Fibroblast of villous mesenchyme (primary cell): ENCODE data around the gene WDR5B. TPM values are rescaled to one million over a fixed set of nuclear protein-coding genes. Genes with fewer than 3 reads are reported as not detected.

Experiments
- DNase-seq: peaks from one replicate; pipeline ENCODE4 v3.0.0-alpha.2; 2010; ENCODE audit warnings: low read depth
- H3K4me3 ChIP-seq: 2 replicates; pipeline ENCODE4 v1.5.1; 2011; ENCODE audit warnings: low read depth, mild to moderate bottlenecking, low read length
- total RNA-seq: library from RNA; depleted of rRNA; stranded (reverse); fragments of >200 nt; gene quantifications from 2 replicates; pipeline ENCODE4 v1.2.3, GENCODE V29; 2012
- TF ChIP-seq, protein P1 (sequence below): IDR thresholded peaks from 2 replicates; pipeline ENCODE4 v1.5.1; 2012; ENCODE audit warnings: low read depth, mild to moderate bottlenecking, low read length; ENCODE audit not compliant: insufficient read depth

WDR5B gene
- total RNA-seq, 1 donor, result 6.9 TPM

- H3K4me3 ChIP-seq, result no peak overlapping the region
- DNase-seq, result no peak
- TF ChIP-seq, protein P1, sequence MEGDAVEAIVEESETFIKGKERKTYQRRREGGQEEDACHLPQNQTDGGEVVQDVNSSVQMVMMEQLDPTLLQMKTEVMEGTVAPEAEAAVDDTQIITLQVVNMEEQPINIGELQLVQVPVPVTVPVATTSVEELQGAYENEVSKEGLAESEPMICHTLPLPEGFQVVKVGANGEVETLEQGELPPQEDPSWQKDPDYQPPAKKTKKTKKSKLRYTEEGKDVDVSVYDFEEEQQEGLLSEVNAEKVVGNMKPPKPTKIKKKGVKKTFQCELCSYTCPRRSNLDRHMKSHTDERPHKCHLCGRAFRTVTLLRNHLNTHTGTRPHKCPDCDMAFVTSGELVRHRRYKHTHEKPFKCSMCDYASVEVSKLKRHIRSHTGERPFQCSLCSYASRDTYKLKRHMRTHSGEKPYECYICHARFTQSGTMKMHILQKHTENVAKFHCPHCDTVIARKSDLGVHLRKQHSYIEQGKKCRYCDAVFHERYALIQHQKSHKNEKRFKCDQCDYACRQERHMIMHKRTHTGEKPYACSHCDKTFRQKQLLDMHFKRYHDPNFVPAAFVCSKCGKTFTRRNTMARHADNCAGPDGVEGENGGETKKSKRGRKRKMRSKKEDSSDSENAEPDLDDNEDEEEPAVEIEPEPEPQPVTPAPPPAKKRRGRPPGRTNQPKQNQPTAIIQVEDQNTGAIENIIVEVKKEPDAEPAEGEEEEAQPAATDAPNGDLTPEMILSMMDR, result no peak
These were observed 26.0 kb downstream of the WDR5B start for GRCh38 chr3:122389892-122390291.

DNA sequence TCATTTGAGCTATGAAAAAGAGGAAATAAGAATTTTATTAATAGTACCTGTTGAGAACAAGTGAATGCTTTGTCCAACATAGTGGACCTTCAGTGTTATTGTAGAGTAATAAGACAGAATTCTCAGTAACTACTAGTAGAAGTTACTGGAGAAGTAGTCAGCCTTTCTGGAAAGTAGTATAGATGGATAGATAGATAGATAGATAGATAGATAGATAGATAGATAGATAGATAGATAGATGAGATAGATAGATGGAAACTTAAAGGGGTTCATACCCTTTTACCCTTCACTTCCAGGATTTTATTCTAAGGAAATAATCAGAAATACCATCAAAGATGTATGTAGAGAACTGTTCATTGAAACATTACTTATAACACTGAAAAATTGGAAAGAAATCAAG is 26.7 kb downstream of the WDR5B start:
- TF ChIP-seq, protein P1, result no peak
- DNase-seq, result no peak
- H3K4me3 ChIP-seq, result no peak overlapping the region

DNA sequence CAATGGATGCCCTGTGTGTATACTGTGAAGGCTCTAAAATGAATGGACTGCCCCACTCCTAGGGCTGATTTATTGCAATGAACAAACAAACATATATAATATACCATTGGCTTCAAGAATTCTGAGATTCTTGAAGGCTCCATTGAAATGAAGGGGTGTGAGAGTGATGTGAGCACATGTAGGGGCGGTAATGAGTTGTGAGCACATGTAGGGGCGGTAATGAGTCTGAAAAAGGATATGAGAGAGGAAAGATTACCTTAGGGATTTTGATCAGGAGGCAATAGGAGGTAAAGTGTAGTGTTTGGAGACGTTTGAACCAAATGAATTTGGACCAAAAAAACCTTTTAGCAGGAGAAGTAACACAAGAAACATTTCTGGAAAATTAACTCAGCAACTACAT is 28.2 kb downstream of the WDR5B start:
- no peak for DNase-seq
- TF ChIP-seq, protein P1, result no peak

GRCh38 chr3:122383771-122384697 is 31.8 kb downstream of the WDR5B start, which contains the start of gene FAM162A:
FAM162A (plus strand) TSS chr3:122384182; CDS start chr3:122384266, 84 bp downstream.
- peak; percentile 84 for DNase-seq
- TF ChIP-seq, protein P1, result peak; percentile 46
- H3K4me3 ChIP-seq, result peak within 1 kb of the TSS; percentile 97

More for the DNA sequence above, 28.2 kb downstream of the WDR5B start:
- no peak overlapping the region for H3K4me3 ChIP-seq

DNA sequence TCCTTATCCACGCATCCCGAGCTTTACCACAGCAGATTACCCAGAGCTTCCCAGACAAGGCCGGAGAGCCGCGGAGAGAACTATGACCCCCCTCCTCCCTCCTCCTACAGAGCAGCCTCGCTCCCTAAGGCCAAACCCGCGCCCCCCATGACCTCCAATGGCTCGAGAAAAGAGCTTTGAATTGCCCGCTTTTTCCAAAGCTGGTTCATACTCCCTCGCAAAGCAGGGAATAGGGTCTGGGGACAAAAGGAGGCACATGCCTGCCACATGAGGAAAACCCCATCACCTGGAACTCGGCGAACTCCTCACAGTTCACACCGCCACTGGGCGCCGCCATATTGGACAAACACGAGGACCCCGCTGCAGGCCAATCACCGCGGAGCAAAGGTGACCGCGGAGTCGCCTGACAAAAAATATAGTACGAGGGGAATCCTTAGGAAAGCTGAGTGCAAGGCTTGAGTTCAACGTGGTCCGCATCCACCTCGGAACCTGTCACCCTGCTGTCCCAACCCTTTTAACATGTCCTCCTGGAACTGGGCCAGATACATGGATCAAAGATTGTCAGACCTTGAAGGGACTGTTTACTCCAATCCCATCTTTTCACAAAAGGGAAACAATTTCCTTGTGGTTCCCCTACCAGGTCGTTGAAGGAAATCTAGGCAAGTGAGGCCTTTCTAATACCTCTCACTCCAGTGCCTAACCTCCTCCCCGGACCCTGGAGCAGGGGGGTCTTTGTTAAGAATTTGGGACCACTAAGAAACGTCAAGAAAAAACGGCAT is 32.8 kb downstream of the WDR5B start, which contains the start of gene MIX23:
MIX23 (minus strand) TSS at position 344 of the 779 bp plus-strand sequence; CDS start at position 337, 7 bp downstream.
- peak within 1 kb of the TSS; percentile 97 for H3K4me3 ChIP-seq
- TF ChIP-seq, protein P1, result no peak
- DNase-seq, result peak; percentile 77

- TF ChIP-seq, protein P1, result no peak
- no peak for DNase-seq
- no peak overlapping the region for H3K4me3 ChIP-seq
These were observed 37.9 kb downstream of the WDR5B start for GRCh38 chr3:122377975-122378374.
